Measurements from ENCODE around the gene XRCC1. TPM values are rescaled to one million over a fixed set of nuclear protein-coding genes. Genes with fewer than 3 reads are reported as not detected.

XRCC1 gene
- total RNA-seq, 2 experiments from 2014 or later: 42.5 to 46.1 TPM

- POLR2A ChIA-PET: no interaction called here
- no peak overlapping the region for H3K4me3 Mint-ChIP-seq
- DNase-seq: no peak
- H3K27me3 Mint-ChIP-seq: no peaks in the 10 kb centered on the region
- peaks cover 14% of the 10 kb centered on the region for H3K36me3 Mint-ChIP-seq (ENCODE audit: low read depth)
- H3K4me1 Mint-ChIP-seq: peaks cover 14% of the 10 kb centered on the region
- CTCF ChIA-PET: interaction anchor here (0.8 to 1.0 kb wide), 2 partner anchors 8 to 10 kb away, joined by 3 to 4 read pairs; partner anchors contain the start of genes IRGQ and ZNF576
- H3K27ac Mint-ChIP-seq: no peak overlapping the region
- H3K9me3 Mint-ChIP-seq: no peaks in the 10 kb centered on the region
Measured at GRCh38 chr19:43586346-43586745, 11.0 kb upstream of the XRCC1 start.

GRCh38 chr19:43584484-43584883 is 9.2 kb upstream of the XRCC1 start:
- H3K4me3 Mint-ChIP-seq: no peak overlapping the region
- peaks cover 12% of the 10 kb centered on the region for H3K36me3 Mint-ChIP-seq (ENCODE audit: low read depth)
- H3K27ac Mint-ChIP-seq: peak overlapping the region; percentile 48
- POLR2A ChIA-PET: interaction anchor here (1.1 to 6.0 kb wide), 3 partner anchors 10 to 30 kb away, joined by 4 to 28 read pairs (median 5); partner anchors contain the start of genes IRGQ, PINLYP, XRCC1 and ZNF576
- peaks cover 15% of the 10 kb centered on the region for H3K4me1 Mint-ChIP-seq
- no peaks in the 10 kb centered on the region for H3K9me3 Mint-ChIP-seq
- H3K27me3 Mint-ChIP-seq: no peaks in the 10 kb centered on the region
- DNase-seq: no peak
- CTCF ChIA-PET: interaction anchor here (1.0 to 3.2 kb wide), 6 partner anchors 10 to 138 kb away, joined by 3 to 22 read pairs (median 4); partner anchors contain the start of genes IRGQ and ZNF576

- Mint-ChIP-seq H3K27me3 (peaks cover 3% of the 10 kb centered on the region), H3K4me1 (peaks cover 19% of the 10 kb centered on the region), H3K4me3 (no peak overlapping the region), H3K27ac (no peak overlapping the region), H3K36me3 (ENCODE audit: low read depth) (peaks cover 12% of the 10 kb centered on the region), H3K9me3 (no peaks in the 10 kb centered on the region)
- POLR2A ChIA-PET: interaction anchor here (1.9 to 6.0 kb wide), 2 partner anchors 13 to 28 kb away, joined by 4 to 28 read pairs; partner anchors contain the start of genes IRGQ and ZNF576
- DNase-seq: no peak
- CTCF ChIA-PET: interaction anchor here (0.6 to 3.2 kb wide), 2 partner anchors 12 to 1162 kb away, joined by 3 to 22 read pairs; no protein-coding TSS in a partner anchor
Measured at GRCh38 chr19:43582495-43582894, 7.2 kb upstream of the XRCC1 start.

- Mint-ChIP-seq H3K4me3 (no peak overlapping the region), H3K9me3 (no peaks in the 10 kb centered on the region), H3K27me3 (peaks cover 3% of the 10 kb centered on the region), H3K27ac (no peak overlapping the region), H3K36me3 (ENCODE audit: low read depth) (peaks cover 12% of the 10 kb centered on the region), H3K4me1 (peaks cover 23% of the 10 kb centered on the region)
- ChIA-PET CTCF (no interaction called here), POLR2A (interaction anchor here (1.3 to 6.0 kb wide), 2 partner anchors 14 to 26 kb away, joined by 3 to 28 read pairs; partner anchors contain the start of genes IRGQ and ZNF576)
- DNase-seq: no peak
Measured at GRCh38 chr19:43581467-43581866, 6.1 kb upstream of the XRCC1 start.

- CTCF ChIA-PET: no interaction called here
- Mint-ChIP-seq H3K4me3 (peak overlapping the region; percentile 20), H3K27me3 (peaks cover 3% of the 10 kb centered on the region), H3K4me1 (peaks cover 38% of the 10 kb centered on the region), H3K36me3 (ENCODE audit: low read depth) (peaks cover 7% of the 10 kb centered on the region), H3K27ac (no peak overlapping the region), H3K9me3 (no peaks in the 10 kb centered on the region)
- POLR2A ChIA-PET: interaction anchor here (1.5 kb wide), 1 partner anchor 16 kb away, joined by 5 read pairs; no protein-coding TSS in a partner anchor
- DNase-seq: no peak
Measured at GRCh38 chr19:43578787-43579186, 3.5 kb upstream of the XRCC1 start.

GRCh38 chr19:43575955-43576878 is 890 bp upstream of the XRCC1 start:
- Mint-ChIP-seq H3K27me3 (peaks cover 3% of the 10 kb centered on the region), H3K4me3 (peak overlapping the region; percentile 95), H3K27ac (peak overlapping the region; percentile 40), H3K4me1 (peaks cover 43% of the 10 kb centered on the region), H3K36me3 (ENCODE audit: low read depth) (peaks cover 13% of the 10 kb centered on the region), H3K9me3 (no peaks in the 10 kb centered on the region)
- DNase-seq: no peak
- CTCF ChIA-PET: interaction anchor here (2.0 to 9.6 kb wide), 3 partner anchors 19 to 22 kb away, joined by 5 to 95 read pairs (median 22); partner anchors contain the start of genes IRGQ and ZNF576
- POLR2A ChIA-PET: interaction anchor here (1.8 to 3.0 kb wide), 4 partner anchors 20 to 50 kb away, joined by 4 to 57 read pairs (median 9); partner anchors contain the start of genes IRGQ, ZNF575 and ZNF576

GRCh38 chr19:43574424-43575155 is 737 bp downstream of the XRCC1 start:
- peaks cover 43% of the 10 kb centered on the region for H3K4me1 Mint-ChIP-seq
- CTCF ChIA-PET: interaction anchor here (0.6 to 9.6 kb wide), 7 partner anchors 9 to 1867 kb away, joined by 3 to 95 read pairs (median 3); partner anchors contain the start of genes IRGQ and ZNF576
- no peaks in the 10 kb centered on the region for H3K9me3 Mint-ChIP-seq
- POLR2A ChIA-PET: interaction anchor here (0.9 to 3.0 kb wide), 10 partner anchors 10 to 127 kb away, joined by 3 to 57 read pairs (median 6); partner anchors contain the start of genes IRGQ, ZNF575 and ZNF576
- H3K4me3 Mint-ChIP-seq: peak overlapping the region; percentile 95
- peaks cover 21% of the 10 kb centered on the region for H3K36me3 Mint-ChIP-seq (ENCODE audit: low read depth)
- no peak for DNase-seq
- H3K27me3 Mint-ChIP-seq: peaks cover 3% of the 10 kb centered on the region
- H3K27ac Mint-ChIP-seq: peak overlapping the region; percentile 87

GRCh38 chr19:43572171-43572588 is 3.1 kb downstream of the XRCC1 start:
- H3K9me3 Mint-ChIP-seq: no peaks in the 10 kb centered on the region
- H3K36me3 Mint-ChIP-seq (ENCODE audit: low read depth): peaks cover 22% of the 10 kb centered on the region
- DNase-seq: no peak
- no peak overlapping the region for H3K27ac Mint-ChIP-seq
- H3K4me1 Mint-ChIP-seq: peaks cover 39% of the 10 kb centered on the region
- no peak overlapping the region for H3K4me3 Mint-ChIP-seq
- ChIA-PET POLR2A (interaction anchor here (1.4 kb wide), 1 partner anchor 9 kb away, joined by 4 read pairs; no protein-coding TSS in a partner anchor), CTCF (interaction anchor here (5.5 to 9.6 kb wide), 2 partner anchors 17 to 23 kb away, joined by 22 to 95 read pairs; partner anchors contain the start of genes IRGQ and ZNF576)
- no peaks in the 10 kb centered on the region for H3K27me3 Mint-ChIP-seq

GRCh38 chr19:43570174-43570791 is 5.0 kb downstream of the XRCC1 start:
- Mint-ChIP-seq H3K9me3 (no peaks in the 10 kb centered on the region), H3K36me3 (ENCODE audit: low read depth) (peaks cover 20% of the 10 kb centered on the region), H3K27me3 (no peaks in the 10 kb centered on the region), H3K4me1 (peaks cover 26% of the 10 kb centered on the region), H3K27ac (no peak overlapping the region), H3K4me3 (no peak overlapping the region)
- ChIA-PET POLR2A (interaction anchor here (1.3 kb wide), 1 partner anchor 10 kb away, joined by 4 read pairs; no protein-coding TSS in a partner anchor), CTCF (interaction anchor here (1.4 to 9.6 kb wide), 3 partner anchors 15 to 98 kb away, joined by 4 to 95 read pairs (median 22); partner anchors contain the start of genes IRGQ and ZNF576)
- no peak for DNase-seq

GRCh38 chr19:43569657-43570056 is 5.7 kb downstream of the XRCC1 start:
- POLR2A ChIA-PET: no interaction called here
- no peak overlapping the region for H3K27ac Mint-ChIP-seq
- H3K9me3 Mint-ChIP-seq: no peaks in the 10 kb centered on the region
- peaks cover 24% of the 10 kb centered on the region for H3K4me1 Mint-ChIP-seq
- H3K36me3 Mint-ChIP-seq (ENCODE audit: low read depth): peaks cover 14% of the 10 kb centered on the region
- no peak overlapping the region for H3K4me3 Mint-ChIP-seq
- no peaks in the 10 kb centered on the region for H3K27me3 Mint-ChIP-seq
- CTCF ChIA-PET: interaction anchor here (5.5 to 9.6 kb wide), 2 partner anchors 14 to 26 kb away, joined by 22 to 95 read pairs; partner anchors contain the start of genes IRGQ and ZNF576
- DNase-seq: no peak

- Mint-ChIP-seq H3K27ac (peak overlapping the region; percentile 68), H3K36me3 (ENCODE audit: low read depth) (peaks cover 33% of the 10 kb centered on the region), H3K27me3 (no peaks in the 10 kb centered on the region), H3K4me1 (peaks cover 46% of the 10 kb centered on the region), H3K9me3 (no peaks in the 10 kb centered on the region), H3K4me3 (no peak overlapping the region)
- DNase-seq: no peak
- POLR2A ChIA-PET: interaction anchor here (2.3 kb wide), 1 partner anchor 10 kb away, joined by 7 read pairs; the partner anchor contains the start of genes PINLYP and XRCC1
- CTCF ChIA-PET: interaction anchor here (1.3 to 14.8 kb wide), 2 partner anchors 10 to 31 kb away, joined by 7 to 208 read pairs; partner anchors contain the start of genes IRGQ and ZNF576
Measured at GRCh38 chr19:43564800-43565199, 10.5 kb downstream of the XRCC1 start.
